ENCODE data around the gene FNDC3B.

Gene FNDC3B

GRCh38 chr3:172296248-172296974 lies 257.0 kb downstream of the FNDC3B start:
- TF ChIP-seq YY1 (IDR thresholded peaks at IDR 0.05; ENCODE audit: low read depth) (no peak), EGR1 (IDR thresholded peaks at IDR 0.05) (no peak), EP300 (IDR thresholded peaks at IDR 0.05; ENCODE audit: borderline replicate concordance) (no peak), ZBTB7A (IDR thresholded peaks at IDR 0.05; ENCODE audit: low read depth) (no peak), REST (IDR thresholded peaks at IDR 0.05; ENCODE audit: low read depth) (no peak), TAF1 (IDR thresholded peaks at IDR 0.05; ENCODE audit: low read depth) (no peak), FOXM1 (IDR thresholded peaks at IDR 0.05; ENCODE audit: borderline replicate concordance, low read depth) (no peak)
- TF ChIP-seq, protein P1, sequence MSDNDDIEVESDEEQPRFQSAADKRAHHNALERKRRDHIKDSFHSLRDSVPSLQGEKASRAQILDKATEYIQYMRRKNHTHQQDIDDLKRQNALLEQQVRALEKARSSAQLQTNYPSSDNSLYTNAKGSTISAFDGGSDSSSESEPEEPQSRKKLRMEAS (IDR thresholded peaks at IDR 0.05), result no peak

- TF ChIP-seq REST (IDR thresholded peaks at IDR 0.05; ENCODE audit: low read depth) (no peak), EGR1 (IDR thresholded peaks at IDR 0.05) (no peak), CREB1 (IDR thresholded peaks at IDR 0.05; ENCODE audit: low read depth) (no peak), ZBTB7A (IDR thresholded peaks at IDR 0.05; ENCODE audit: low read depth) (no peak), RAD21 (IDR thresholded peaks at IDR 0.05; ENCODE audit: low read depth) (no peak), YY1 (IDR thresholded peaks at IDR 0.05; ENCODE audit: low read depth) (no peak), TAF1 (IDR thresholded peaks at IDR 0.05; ENCODE audit: low read depth) (no peak), CEBPB (IDR thresholded peaks at IDR 0.05) (no peak), TCF12 (IDR thresholded peaks at IDR 0.05; ENCODE audit: low read depth) (no peak), EP300 (IDR thresholded peaks at IDR 0.05; ENCODE audit: borderline replicate concordance) (no peak), TEAD4 (IDR thresholded peaks at IDR 0.05) (no peak), NFIC (IDR thresholded peaks at IDR 0.05) (no peak)
- TF ChIP-seq, protein P1 (IDR thresholded peaks at IDR 0.05), result no peak
Observed at GRCh38 chr3:172296975-172297332, 257.6 kb downstream of the FNDC3B start.

GRCh38 chr3:172298247-172298646 lies 258.9 kb downstream of the FNDC3B start:
- TF ChIP-seq EP300 (IDR thresholded peaks at IDR 0.05; ENCODE audit: borderline replicate concordance) (no peak), ZBTB7A (IDR thresholded peaks at IDR 0.05; ENCODE audit: low read depth) (no peak), NFIC (IDR thresholded peaks at IDR 0.05) (no peak), FOXM1 (IDR thresholded peaks at IDR 0.05; ENCODE audit: borderline replicate concordance, low read depth) (no peak), RAD21 (IDR thresholded peaks at IDR 0.05; ENCODE audit: low read depth) (no peak), CREB1 (IDR thresholded peaks at IDR 0.05; ENCODE audit: low read depth) (no peak), TEAD4 (IDR thresholded peaks at IDR 0.05) (no peak), CEBPB (IDR thresholded peaks at IDR 0.05) (no peak), TCF12 (IDR thresholded peaks at IDR 0.05; ENCODE audit: low read depth) (no peak), YY1 (IDR thresholded peaks at IDR 0.05; ENCODE audit: low read depth) (no peak), EGR1 (IDR thresholded peaks at IDR 0.05) (no peak), TAF1 (IDR thresholded peaks at IDR 0.05; ENCODE audit: low read depth) (no peak), REST (IDR thresholded peaks at IDR 0.05; ENCODE audit: low read depth) (no peak)
- TF ChIP-seq, protein P2, sequence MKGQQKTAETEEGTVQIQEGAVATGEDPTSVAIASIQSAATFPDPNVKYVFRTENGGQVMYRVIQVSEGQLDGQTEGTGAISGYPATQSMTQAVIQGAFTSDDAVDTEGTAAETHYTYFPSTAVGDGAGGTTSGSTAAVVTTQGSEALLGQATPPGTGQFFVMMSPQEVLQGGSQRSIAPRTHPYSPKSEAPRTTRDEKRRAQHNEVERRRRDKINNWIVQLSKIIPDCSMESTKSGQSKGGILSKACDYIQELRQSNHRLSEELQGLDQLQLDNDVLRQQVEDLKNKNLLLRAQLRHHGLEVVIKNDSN (IDR thresholded peaks at IDR 0.05), result no peak
- TF ChIP-seq, protein P1 (IDR thresholded peaks at IDR 0.05), result no peak

DNA sequence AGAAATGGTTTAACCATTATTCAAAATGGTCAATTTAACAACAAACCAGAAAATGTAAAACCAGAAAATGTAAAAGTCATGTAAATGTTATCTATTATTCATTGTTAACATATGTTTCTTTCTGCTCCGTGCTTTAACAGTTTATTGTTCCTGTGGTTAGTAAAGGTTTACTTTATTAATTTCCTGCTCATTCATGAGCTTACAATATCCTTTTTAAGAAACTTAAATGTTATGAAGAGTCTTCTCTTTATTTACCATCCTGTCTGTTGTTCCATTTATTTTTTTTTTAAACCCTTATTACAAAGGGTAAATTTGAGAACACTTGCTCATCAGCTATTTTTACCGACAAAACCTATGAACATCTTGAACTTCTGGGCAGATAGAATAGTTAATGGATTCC lies 260.8 kb downstream of the FNDC3B start:
- TF ChIP-seq NFIC (IDR thresholded peaks at IDR 0.05) (no peak), FOXM1 (IDR thresholded peaks at IDR 0.05; ENCODE audit: borderline replicate concordance, low read depth) (no peak), ZBTB7A (IDR thresholded peaks at IDR 0.05; ENCODE audit: low read depth) (no peak), REST (IDR thresholded peaks at IDR 0.05; ENCODE audit: low read depth) (no peak), EP300 (IDR thresholded peaks at IDR 0.05; ENCODE audit: borderline replicate concordance) (no peak), RAD21 (IDR thresholded peaks at IDR 0.05; ENCODE audit: low read depth) (no peak), CEBPB (IDR thresholded peaks at IDR 0.05) (no peak), CREB1 (IDR thresholded peaks at IDR 0.05; ENCODE audit: low read depth) (no peak), EGR1 (IDR thresholded peaks at IDR 0.05) (no peak), TCF12 (IDR thresholded peaks at IDR 0.05; ENCODE audit: low read depth) (no peak), TEAD4 (IDR thresholded peaks at IDR 0.05) (no peak), TAF1 (IDR thresholded peaks at IDR 0.05; ENCODE audit: low read depth) (no peak), YY1 (IDR thresholded peaks at IDR 0.05; ENCODE audit: low read depth) (no peak)
- TF ChIP-seq, protein P1 (IDR thresholded peaks at IDR 0.05), result no peak
- TF ChIP-seq, protein P2 (IDR thresholded peaks at IDR 0.05), result no peak

Data from Ishikawa (cell line).